ENCODE measurements around the gene CALHM4.

The CALHM4 gene

DNA sequence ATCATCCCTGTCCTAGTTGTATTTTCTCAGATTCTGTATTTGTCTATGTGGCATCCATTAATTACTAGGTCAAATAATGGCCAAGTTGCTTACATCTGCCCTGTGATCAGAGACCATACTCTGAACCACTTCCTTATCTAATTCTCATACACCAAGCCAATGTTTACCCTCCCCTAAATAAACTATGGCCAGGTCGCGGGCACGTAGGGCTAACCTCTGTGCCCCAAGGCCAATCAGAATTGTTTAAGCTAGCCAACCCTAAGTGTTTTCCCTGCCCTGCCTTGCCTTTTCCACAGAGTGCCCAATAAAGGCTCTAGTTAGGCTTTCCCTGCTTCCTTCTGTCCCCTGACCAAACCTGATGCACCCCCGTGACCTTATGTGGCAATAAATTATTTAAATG is 2.8 kb upstream of the CALHM4 start:
- H3K4me1 ChIP-seq (ENCODE audit: low read length) = no peaks in the 10 kb centered on the region
- H3K9ac ChIP-seq (ENCODE audit: low read length) = no peak overlapping the region
- no peak overlapping the region for H3K27ac ChIP-seq (ENCODE audit: low read length)
- H3K9me2 ChIP-seq (replicated peaks; ENCODE audit: insufficient read depth, low read length) = no peaks in the 10 kb centered on the region
- H2AFZ ChIP-seq (ENCODE audit: low read length) = no peak overlapping the region
- H4K20me1 ChIP-seq (ENCODE audit: insufficient read depth, low read length) = no peaks in the 10 kb centered on the region
- TF ChIP-seq EZH2phosphoT487 (IDR thresholded peaks at IDR 0.05; ENCODE audit: low read length) (no peak), EZH2 (optimal IDR thresholded peaks at IDR 0.05; ENCODE audit: low read depth, low read length) (no peak)
- TF ChIP-seq, protein P1, sequence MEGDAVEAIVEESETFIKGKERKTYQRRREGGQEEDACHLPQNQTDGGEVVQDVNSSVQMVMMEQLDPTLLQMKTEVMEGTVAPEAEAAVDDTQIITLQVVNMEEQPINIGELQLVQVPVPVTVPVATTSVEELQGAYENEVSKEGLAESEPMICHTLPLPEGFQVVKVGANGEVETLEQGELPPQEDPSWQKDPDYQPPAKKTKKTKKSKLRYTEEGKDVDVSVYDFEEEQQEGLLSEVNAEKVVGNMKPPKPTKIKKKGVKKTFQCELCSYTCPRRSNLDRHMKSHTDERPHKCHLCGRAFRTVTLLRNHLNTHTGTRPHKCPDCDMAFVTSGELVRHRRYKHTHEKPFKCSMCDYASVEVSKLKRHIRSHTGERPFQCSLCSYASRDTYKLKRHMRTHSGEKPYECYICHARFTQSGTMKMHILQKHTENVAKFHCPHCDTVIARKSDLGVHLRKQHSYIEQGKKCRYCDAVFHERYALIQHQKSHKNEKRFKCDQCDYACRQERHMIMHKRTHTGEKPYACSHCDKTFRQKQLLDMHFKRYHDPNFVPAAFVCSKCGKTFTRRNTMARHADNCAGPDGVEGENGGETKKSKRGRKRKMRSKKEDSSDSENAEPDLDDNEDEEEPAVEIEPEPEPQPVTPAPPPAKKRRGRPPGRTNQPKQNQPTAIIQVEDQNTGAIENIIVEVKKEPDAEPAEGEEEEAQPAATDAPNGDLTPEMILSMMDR (IDR thresholded peaks at IDR 0.05; ENCODE audit: low read length) = no peak
- no peaks in the 10 kb centered on the region for H3K36me3 ChIP-seq (replicated peaks; ENCODE audit: insufficient read depth, low read length)
- H3F3A ChIP-seq (ENCODE audit: insufficient read depth, low read length) = no peaks in the 10 kb centered on the region
- no peak overlapping the region for H3K4me2 ChIP-seq (ENCODE audit: low read depth, low read length)
- H3K79me2 ChIP-seq (ENCODE audit: low read length) = no peaks in the 10 kb centered on the region
- H3K4me3 ChIP-seq (ENCODE audit: low read length) = no peak overlapping the region
- H3K9me3 ChIP-seq (replicated peaks; ENCODE audit: insufficient read depth, low read length) = no peaks in the 10 kb centered on the region
- H3K27me3 ChIP-seq (replicated peaks; ENCODE audit: insufficient read depth, low read length) = no peaks in the 10 kb centered on the region
- no peak for DNase-seq

DNA sequence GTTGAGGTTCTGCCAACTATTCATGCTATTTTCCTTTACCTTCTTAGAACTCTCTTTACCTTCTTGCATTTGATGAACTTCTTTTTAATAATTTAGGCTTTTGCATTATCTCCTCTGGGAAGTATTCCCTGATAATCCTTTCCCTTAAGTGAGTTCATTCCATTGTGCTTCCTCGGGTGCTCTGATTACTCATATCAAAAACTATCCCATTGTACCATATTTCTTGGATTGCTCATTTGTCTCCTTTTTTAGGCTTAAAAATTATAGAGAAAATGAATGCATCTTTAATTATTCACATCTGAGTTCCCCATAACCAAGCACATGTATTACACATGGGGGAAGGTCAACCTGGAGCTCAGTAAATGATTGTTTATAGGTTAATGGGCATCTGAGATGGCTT is 2.5 kb downstream of the CALHM4 start:
- Histone ChIP-seq H2AFZ (ENCODE audit: low read length) (no peak overlapping the region), H3K4me1 (ENCODE audit: low read length) (no peaks in the 10 kb centered on the region), H3K4me2 (ENCODE audit: low read depth, low read length) (no peak overlapping the region), H3K36me3 (replicated peaks; ENCODE audit: insufficient read depth, low read length) (no peaks in the 10 kb centered on the region), H3K27ac (ENCODE audit: low read length) (no peak overlapping the region), H3K9ac (ENCODE audit: low read length) (no peak overlapping the region), H3K27me3 (replicated peaks; ENCODE audit: insufficient read depth, low read length) (no peaks in the 10 kb centered on the region), H4K20me1 (ENCODE audit: insufficient read depth, low read length) (no peaks in the 10 kb centered on the region), H3F3A (ENCODE audit: insufficient read depth, low read length) (no peaks in the 10 kb centered on the region), H3K9me3 (replicated peaks; ENCODE audit: insufficient read depth, low read length) (no peaks in the 10 kb centered on the region), H3K79me2 (ENCODE audit: low read length) (no peaks in the 10 kb centered on the region), H3K9me2 (replicated peaks; ENCODE audit: insufficient read depth, low read length) (no peaks in the 10 kb centered on the region), H3K4me3 (ENCODE audit: low read length) (no peak overlapping the region)
- DNase-seq = no peak
- TF ChIP-seq EZH2 (optimal IDR thresholded peaks at IDR 0.05; ENCODE audit: low read depth, low read length) = no peak
- TF ChIP-seq, protein P1 (IDR thresholded peaks at IDR 0.05; ENCODE audit: low read length) = no peak
- TF ChIP-seq EZH2phosphoT487 (IDR thresholded peaks at IDR 0.05; ENCODE audit: low read length) = no peak

DNA sequence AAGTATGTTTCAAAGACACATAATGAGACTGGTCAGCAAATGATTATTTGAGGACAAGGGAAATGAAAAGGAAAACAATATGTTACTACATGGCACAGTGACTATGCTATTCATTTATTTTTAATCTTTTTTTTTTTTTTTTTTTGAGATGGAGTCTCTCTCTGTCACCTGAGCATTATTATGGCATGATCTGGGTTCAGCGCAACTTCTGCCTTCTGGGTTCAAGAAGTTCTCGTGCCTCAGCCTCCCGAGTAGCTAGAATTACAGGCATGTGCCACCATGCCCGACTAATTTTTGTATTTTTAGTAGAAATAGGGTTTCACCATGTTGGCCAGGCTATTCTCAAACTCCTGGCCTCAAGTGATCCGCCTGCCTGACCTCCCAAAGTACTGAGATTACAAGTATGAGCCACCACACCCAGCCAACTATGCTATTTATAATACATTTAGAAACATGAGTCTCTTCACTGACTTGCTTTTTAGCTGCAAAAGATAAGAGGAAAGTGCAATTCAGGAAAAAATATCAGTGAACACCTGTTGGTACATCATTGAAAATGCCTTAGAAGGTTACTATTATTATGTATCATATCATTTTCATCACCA is 3.4 kb downstream of the CALHM4 start:
- Histone ChIP-seq H3K36me3 (replicated peaks; ENCODE audit: insufficient read depth, low read length) (no peaks in the 10 kb centered on the region), H3F3A (ENCODE audit: insufficient read depth, low read length) (no peaks in the 10 kb centered on the region), H3K9me3 (replicated peaks; ENCODE audit: insufficient read depth, low read length) (no peaks in the 10 kb centered on the region), H3K27me3 (replicated peaks; ENCODE audit: insufficient read depth, low read length) (no peaks in the 10 kb centered on the region), H3K79me2 (ENCODE audit: low read length) (no peaks in the 10 kb centered on the region), H3K4me1 (ENCODE audit: low read length) (no peaks in the 10 kb centered on the region), H3K9me2 (replicated peaks; ENCODE audit: insufficient read depth, low read length) (no peaks in the 10 kb centered on the region), H3K4me3 (ENCODE audit: low read length) (no peak overlapping the region), H4K20me1 (ENCODE audit: insufficient read depth, low read length) (no peaks in the 10 kb centered on the region), H3K4me2 (ENCODE audit: low read depth, low read length) (no peak overlapping the region), H3K9ac (ENCODE audit: low read length) (no peak overlapping the region), H2AFZ (ENCODE audit: low read length) (no peak overlapping the region), H3K27ac (ENCODE audit: low read length) (no peak overlapping the region)
- DNase-seq = no peak
- TF ChIP-seq EZH2phosphoT487 (IDR thresholded peaks at IDR 0.05; ENCODE audit: low read length) (no peak), EZH2 (optimal IDR thresholded peaks at IDR 0.05; ENCODE audit: low read depth, low read length) (no peak)
- TF ChIP-seq, protein P1 (IDR thresholded peaks at IDR 0.05; ENCODE audit: low read length) = no peak

All from MM.1S (cell line).